HepG2 (cell line): ENCODE results near the gene MYO9A. TPM values are rescaled to one million over a fixed set of nuclear protein-coding genes. Genes with fewer than 3 reads are reported as not detected.

Experiments used
- AKAP8 ChIP-seq: sonication (generic); formaldehyde crosslinking; IDR thresholded peaks from 2 replicates; pipeline ENCODE4 v1.5.1; 2020; ENCODE audit warnings: mild to moderate bottlenecking, missing genetic modification reagents
- ATM ChIP-seq: fragments of 450-650 bp; IDR thresholded peaks from 2 replicates; pipeline ENCODE4 v1.7.1; 2017; ENCODE audit warnings: mild to moderate bottlenecking, borderline replicate concordance
- ELF3 ChIP-seq: IDR thresholded peaks from 2 replicates; pipeline ENCODE4 v1.6.1; 2016; ENCODE audit warnings: missing genetic modification reagents, missing compliant biosample characterization
- FOXC1 ChIP-seq: sonication (generic); formaldehyde crosslinking; IDR thresholded peaks from 2 replicates; pipeline ENCODE4 v1.8.0; 2022; ENCODE audit warnings: mild to moderate bottlenecking, missing genetic modification reagents, borderline replicate concordance
- GABPB1 ChIP-seq: IDR thresholded peaks from 2 replicates; pipeline ENCODE4 v1.6.1; 2016; ENCODE audit warnings: mild to moderate bottlenecking, missing genetic modification reagents, moderate library complexity, missing compliant biosample characterization
- GRHL1 ChIP-seq: sonication (generic); formaldehyde crosslinking; conservative IDR thresholded peaks from 2 replicates; pipeline ENCODE4 v1.8.0; 2022; ENCODE audit warnings: missing genetic modification reagents
- HIC2 ChIP-seq: sonication (generic); formaldehyde crosslinking; IDR thresholded peaks from 2 replicates; pipeline ENCODE4 v1.9.0; 2022; ENCODE audit warnings: low read depth, missing genetic modification reagents
- KDM3A ChIP-seq: IDR thresholded peaks from 2 replicates; pipeline ENCODE4 v1.6.1; 2018; ENCODE audit warnings: low read depth, missing compliant biosample characterization
- KMT2B ChIP-seq: IDR thresholded peaks from 2 replicates; pipeline ENCODE4 v1.6.1; 2016; ENCODE audit warnings: missing genetic modification reagents, missing compliant biosample characterization
- MEIS1 ChIP-seq: sonication (generic); formaldehyde crosslinking; IDR thresholded peaks from 2 replicates; pipeline ENCODE4 v1.9.0; 2021; ENCODE audit warnings: mild to moderate bottlenecking, missing genetic modification reagents, moderate library complexity, borderline replicate concordance
- MTF1 ChIP-seq: sonication (generic); formaldehyde crosslinking; IDR thresholded peaks from 2 replicates; pipeline ENCODE4 v1.5.0; 2020; ENCODE audit warnings: missing genetic modification reagents
- NFE2L2 ChIP-seq: fragments of 150-350 bp; IDR thresholded peaks from 2 replicates; pipeline ENCODE4 v1.6.1; 2014; ENCODE audit warnings: low read length
- SUZ12 ChIP-seq: fragments of 150-350 bp; IDR thresholded peaks from 2 replicates; pipeline ENCODE4 v1.6.1; 2014; ENCODE audit warnings: low read depth, low read length
- ZBTB3 ChIP-seq: sonication (generic); formaldehyde crosslinking; IDR thresholded peaks from 2 replicates; pipeline ENCODE4 v1.4.0; 2020; ENCODE audit warnings: low read depth, mild to moderate bottlenecking, moderate library complexity, missing genetic modification reagents, borderline replicate concordance
- ZFP1 ChIP-seq: IDR thresholded peaks from 2 replicates; pipeline ENCODE4 v1.6.1; 2016
- ZFP62 ChIP-seq: sonication (generic); formaldehyde crosslinking; IDR thresholded peaks from 2 replicates; pipeline ENCODE4 v1.4.0; 2020; ENCODE audit warnings: missing genetic modification reagents
- ZMAT5 ChIP-seq: sonication (generic); formaldehyde crosslinking; IDR thresholded peaks from 2 replicates; pipeline ENCODE4 v1.5.0; 2020; ENCODE audit warnings: mild to moderate bottlenecking, low read depth, missing genetic modification reagents, borderline replicate concordance
- ZNF17 ChIP-seq: sonication (generic); formaldehyde crosslinking; IDR thresholded peaks from 2 replicates; pipeline ENCODE4 v1.5.0; 2020; ENCODE audit warnings: mild to moderate bottlenecking, missing genetic modification reagents
- ZNF24 ChIP-seq: fragments of 450-650 bp; IDR thresholded peaks from 2 replicates; pipeline ENCODE4 v1.6.1; 2017; ENCODE audit warnings: antibody characterized with exemption, mild to moderate bottlenecking
- ZNF569 ChIP-seq: sonication (generic); formaldehyde crosslinking; IDR thresholded peaks from 2 replicates; pipeline ENCODE4 v1.5.0; 2020; ENCODE audit warnings: mild to moderate bottlenecking, missing genetic modification reagents, moderate library complexity, borderline replicate concordance
- ZNF580 ChIP-seq: IDR thresholded peaks from 2 replicates; pipeline ENCODE4 v1.6.1; 2016; ENCODE audit warnings: low read depth, borderline replicate concordance
- ZNF607 ChIP-seq: sonication (generic); formaldehyde crosslinking; IDR thresholded peaks from 2 replicates; pipeline ENCODE4 v1.5.1; 2020; ENCODE audit warnings: missing genetic modification reagents, mild to moderate bottlenecking, borderline replicate concordance
- ZNF652 ChIP-seq: IDR thresholded peaks from 2 replicates; pipeline ENCODE4 v1.6.1; 2016; ENCODE audit warnings: low read depth, borderline replicate concordance
- ZNF83 ChIP-seq: sonication (generic); formaldehyde crosslinking; IDR thresholded peaks from 2 replicates; pipeline ENCODE4 v1.4.0; 2020; ENCODE audit warnings: missing genetic modification reagents, mild to moderate bottlenecking, borderline replicate concordance
- polyA plus RNA-seq, 8 experiments: library from polyadenylated mRNA; depleted of rRNA in 3 of 8; stranded (reverse) in 7 of 8; unstranded in 1 of 8; fragments of >200 nt; fragmentation: Illumina TruSeq in 4 of 8; extraction: Trizol in 4 of 8; gene quantifications; 2 replicates each; pipeline versions ENCODE4 v1.2.1 to v1.2.3, GENCODE V29; 2011 to 2016; ENCODE audit warnings: low read depth in 4 of 8, missing spikeins in 1 of 8, mixed read lengths in 1 of 8; ENCODE audit not compliant: insufficient read depth in 1 of 8
- total RNA-seq, 5 experiments: library from RNA; depleted of rRNA; stranded (reverse); fragments of >200 nt; fragmentation: Illumina TruSeq; extraction: Trizol; gene quantifications; 2 replicates each; pipeline ENCODE4 v1.2.3, GENCODE V29; 2016; ENCODE audit warnings: low read depth in 1 of 5
- TF ChIP-seq, protein P1 (sequence below): sonication (generic); formaldehyde crosslinking; IDR thresholded peaks from 2 replicates; pipeline ENCODE4 v1.4.0; 2020; ENCODE audit warnings: missing genetic modification reagents
- TF ChIP-seq, protein P2 (sequence below): sonication (generic); formaldehyde crosslinking; IDR thresholded peaks from 2 replicates; pipeline ENCODE4 v1.9.0; 2022; ENCODE audit warnings: missing genetic modification reagents, mild to moderate bottlenecking, borderline replicate concordance

Gene MYO9A
- total and polyA plus RNA-seq, 2 of the 13 experiments (the other 11 are each of a cell fraction or from before 2014, with no cell fraction given) = 4.8 to 15.3 TPM

GRCh38 chr15:72117486-72118016 is 399 bp downstream of the MYO9A start (continued):
- TF ChIP-seq, protein P1, sequence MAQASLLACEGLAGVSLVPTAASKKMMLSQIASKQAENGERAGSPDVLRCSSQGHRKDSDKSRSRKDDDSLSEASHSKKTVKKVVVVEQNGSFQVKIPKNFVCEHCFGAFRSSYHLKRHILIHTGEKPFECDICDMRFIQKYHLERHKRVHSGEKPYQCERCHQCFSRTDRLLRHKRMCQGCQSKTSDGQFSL (CRISPR knock-in tag) = no peak
- TF ChIP-seq ZNF569 (CRISPR knock-in tag) (no peak), ZNF580 (CRISPR knock-in tag) (peak; percentile 57; the same call in 1 of the 2 replicates), ZNF83 (CRISPR knock-in tag) (no peak), ZNF17 (CRISPR knock-in tag) (no peak), AKAP8 (CRISPR knock-in tag) (no peak; the same call in 1 of the 2 replicates), HIC2 (CRISPR knock-in tag) (no peak), NFE2L2 (no peak), ATM (no peak), ELF3 (CRISPR knock-in tag) (no peak), ZFP62 (no peak), ZNF607 (CRISPR knock-in tag) (0 out of 2 replicates have a peak, but pooled peaks have one; percentile 15), FOXC1 (CRISPR knock-in tag) (peak; percentile 57; the same call in 1 of the 2 replicates), KMT2B (CRISPR knock-in tag) (no peak), KDM3A (CRISPR knock-in tag) (no peak), ZNF652 (CRISPR knock-in tag) (no peak), MEIS1 (CRISPR knock-in tag) (no peak), ZFP1 (no peak), ZBTB3 (no peak), SUZ12 (no peak), GRHL1 (CRISPR knock-in tag) (no peak), MTF1 (CRISPR knock-in tag) (no peak), ZNF24 (no peak), ZMAT5 (no peak), GABPB1 (CRISPR knock-in tag) (peak; percentile 69; the same call in 1 of the 2 replicates)
- TF ChIP-seq, protein P2, sequence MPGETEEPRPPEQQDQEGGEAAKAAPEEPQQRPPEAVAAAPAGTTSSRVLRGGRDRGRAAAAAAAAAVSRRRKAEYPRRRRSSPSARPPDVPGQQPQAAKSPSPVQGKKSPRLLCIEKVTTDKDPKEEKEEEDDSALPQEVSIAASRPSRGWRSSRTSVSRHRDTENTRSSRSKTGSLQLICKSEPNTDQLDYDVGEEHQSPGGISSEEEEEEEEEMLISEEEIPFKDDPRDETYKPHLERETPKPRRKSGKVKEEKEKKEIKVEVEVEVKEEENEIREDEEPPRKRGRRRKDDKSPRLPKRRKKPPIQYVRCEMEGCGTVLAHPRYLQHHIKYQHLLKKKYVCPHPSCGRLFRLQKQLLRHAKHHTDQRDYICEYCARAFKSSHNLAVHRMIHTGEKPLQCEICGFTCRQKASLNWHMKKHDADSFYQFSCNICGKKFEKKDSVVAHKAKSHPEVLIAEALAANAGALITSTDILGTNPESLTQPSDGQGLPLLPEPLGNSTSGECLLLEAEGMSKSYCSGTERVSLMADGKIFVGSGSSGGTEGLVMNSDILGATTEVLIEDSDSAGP (CRISPR knock-in tag) = no peak
